Uterus (tissue), 2 donors: Measurements from ENCODE around the gene PRKCE.

ENCODE experiments used
- CTCF ChIP-seq, 4 experiments: fragments of 200-600 bp in 2 of 4; fragments of 450-650 bp in 2 of 4; sonication (generic) in 2 of 4; IDR thresholded peaks; one replicate each; pipeline ENCODE4 v1.5.1; 2016 to 2019; ENCODE audit warnings: antibody characterized with exemption in 4 of 4, mild to moderate bottlenecking in 2 of 4, moderate library complexity in 1 of 4
- POLR2A ChIP-seq, 2 donors: fragments of 450-650 bp; IDR thresholded peaks; one replicate each; pipeline ENCODE4 v1.6.1; 2016; ENCODE audit warnings: antibody characterized with exemption in 2 of 2, mild to moderate bottlenecking in 1 of 2, moderate library complexity in 1 of 2

GRCh38 chr2:45945302-45945717, 293.8 kb downstream of the PRKCE start:
- TF ChIP-seq CTCF (IDR thresholded peaks at IDR 0.05): no peak
- no peak for TF ChIP-seq POLR2A (IDR thresholded peaks at IDR 0.05)
